Urinary bladder (tissue), 4 donors: Measurements from ENCODE around the gene SSTR1. TPM values are rescaled to one million over a fixed set of nuclear protein-coding genes. Genes with fewer than 3 reads are reported as not detected.
A peak's percentile ranks its signal among the peaks of the same experiment; 100 is the strongest.
"Not testable (repeated sequence)": the region's sequence is repeated elsewhere in the genome, so short reads cannot be mapped to it uniquely, and the experiment has no call there.

Experiments
- DNase-seq: peaks from one replicate; pipeline ENCODE4 v3.0.0-alpha.2; 2015; ENCODE audit errors: extremely low spot score
- H3K27ac ChIP-seq: one replicate; pipeline ENCODE4 v1.5.1; 2013; ENCODE audit warnings: low read depth, mild to moderate bottlenecking, moderate library complexity
- H3K36me3 ChIP-seq: one replicate; pipeline ENCODE4 v1.6.1; 2013; ENCODE audit warnings: mild to moderate bottlenecking, moderate library complexity; ENCODE audit not compliant: insufficient read depth
- H3K4me1 ChIP-seq: one replicate; pipeline ENCODE4 v1.6.1; 2013; ENCODE audit warnings: mild to moderate bottlenecking, moderate library complexity; ENCODE audit not compliant: insufficient read depth
- H3K4me3 ChIP-seq: one replicate; pipeline ENCODE4 v1.5.1; 2013; ENCODE audit warnings: low read depth, low read length
- WGBS: extraction: QIAGEN DNeasy Blood & Tissue Kit; methylation state at CpG from one replicate; pipeline ENCODE4 v1.1.7; 2013; 5-methylcytosine and 5-hydroxymethylcytosine counted together
- polyA plus RNA-seq: library from polyadenylated mRNA; stranded (reverse); fragments of 200-250 nt; gene quantifications from one replicate; pipeline ENCODE4 v1.2.3, GENCODE V29; 2013
- total RNA-seq: library from RNA; depleted of rRNA; stranded (reverse); fragments of >200 nt; gene quantifications from one replicate; pipeline ENCODE4 v1.2.3, GENCODE V29; 2014
- donor health status: healthy with polysubstance abuse.
- donor health status: healthy.

Gene SSTR1
- total RNA-seq (0.37 TPM), polyA plus RNA-seq (2.6 TPM)

GRCh38 chr14:38207736-38208617 is at the start of gene SSTR1:
Gene SSTR1 (plus strand): TSS chr14:38207904. CDS start chr14:38209390, 1,486 bp downstream.
- WGBS = 2% methylated on average over 49 of the region's 49 CpGs
- Histone ChIP-seq H3K36me3 (no peaks in the 10 kb centered on the region), H3K27ac (no peak within 1 kb of the TSS), H3K4me3 (peak within 1 kb of the TSS; percentile 44), H3K4me1 (no peaks in the 10 kb centered on the region)
- no peak for DNase-seq

DNA sequence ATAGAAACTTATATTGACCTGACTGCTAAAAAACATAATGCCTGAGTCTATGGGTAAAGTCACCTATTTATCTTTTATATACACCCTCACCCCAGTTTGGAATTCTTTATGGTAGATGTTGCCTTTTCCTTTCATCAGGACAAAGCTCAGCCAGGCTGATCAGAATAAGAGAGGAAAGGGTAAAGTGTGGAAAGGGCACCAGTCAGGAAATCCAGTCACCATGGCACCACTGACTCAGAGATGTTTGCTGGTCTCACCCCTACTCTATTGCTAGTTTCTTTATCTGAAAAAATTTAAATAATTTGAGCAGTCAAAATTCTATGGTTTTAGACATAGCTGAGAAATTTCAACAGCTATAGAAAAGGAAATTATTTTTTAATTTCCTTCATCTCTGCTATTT is 49.2 kb upstream of the SSTR1 start:
- no peaks in the 10 kb centered on the region for H3K36me3 ChIP-seq
- no peak overlapping the region for H3K27ac ChIP-seq
- no peak overlapping the region for H3K4me3 ChIP-seq
- H3K4me1 ChIP-seq = no peaks in the 10 kb centered on the region
- no peak for DNase-seq

DNA sequence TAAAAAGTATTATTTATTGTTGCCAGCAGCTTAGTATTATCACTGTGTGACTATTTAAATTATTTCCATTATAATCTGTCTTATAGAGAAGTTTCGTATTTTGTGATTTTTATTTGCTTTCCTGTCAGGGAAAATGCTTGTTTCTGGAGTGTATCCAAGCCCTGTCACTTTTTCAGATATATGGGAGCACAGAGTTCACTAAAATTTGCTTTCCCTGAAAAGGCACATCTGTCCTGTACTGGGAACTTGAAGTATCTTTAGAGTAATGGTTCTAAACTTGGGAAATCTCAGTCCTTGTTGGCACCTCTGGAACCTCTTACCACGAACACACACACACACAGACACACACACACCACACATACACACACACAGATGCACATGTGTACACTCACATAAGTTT is 39.3 kb upstream of the SSTR1 start:
- H3K36me3 ChIP-seq = no peaks in the 10 kb centered on the region
- H3K27ac ChIP-seq = no peak overlapping the region
- 36% methylated on average over 2 of the region's 2 CpGs for WGBS
- no peak for DNase-seq
- no peak overlapping the region for H3K4me3 ChIP-seq
- H3K4me1 ChIP-seq = no peaks in the 10 kb centered on the region

GRCh38 chr14:38171197-38171596 is 36.5 kb upstream of the SSTR1 start:
- Histone ChIP-seq H3K27ac (no peak overlapping the region), H3K36me3 (no peaks in the 10 kb centered on the region), H3K4me1 (no peaks in the 10 kb centered on the region), H3K4me3 (no peak overlapping the region)
- no peak for DNase-seq
- WGBS = 52% methylated on average over 2 of the region's 2 CpGs

DNA sequence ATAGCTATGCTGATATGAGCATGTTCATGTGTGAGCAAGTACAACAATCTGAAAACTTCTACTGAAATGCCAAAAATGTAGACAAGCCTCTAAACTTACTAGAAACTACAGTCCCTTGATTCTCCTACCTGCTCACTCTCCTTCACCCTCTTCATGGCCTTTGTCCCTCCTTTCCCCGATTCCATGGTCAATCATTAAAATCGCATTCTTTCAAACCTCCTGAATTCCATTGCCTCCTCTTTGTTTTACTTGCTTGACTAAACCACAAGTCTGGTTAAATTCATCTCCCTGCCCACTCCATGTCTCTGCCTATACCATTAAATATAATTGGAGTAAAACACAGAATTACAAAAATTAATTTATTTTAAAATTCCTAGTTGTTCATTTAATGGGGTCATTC is 33.0 kb upstream of the SSTR1 start:
- DNase-seq = no peak
- WGBS = 94% methylated on average over 2 of the region's 2 CpGs
- no peaks in the 10 kb centered on the region for H3K36me3 ChIP-seq
- H3K4me1 ChIP-seq = no peaks in the 10 kb centered on the region
- no peak overlapping the region for H3K27ac ChIP-seq
- no peak overlapping the region for H3K4me3 ChIP-seq

- no peaks in the 10 kb centered on the region for H3K4me1 ChIP-seq
- no peak overlapping the region for H3K4me3 ChIP-seq
- DNase-seq = no peak
- WGBS = 84% methylated on average over 2 of the region's 2 CpGs
- H3K36me3 ChIP-seq = no peaks in the 10 kb centered on the region
- no peak overlapping the region for H3K27ac ChIP-seq
Measured at GRCh38 chr14:38175658-38176057, 32.0 kb upstream of the SSTR1 start.

GRCh38 chr14:38176379-38176778 is 31.3 kb upstream of the SSTR1 start:
- H3K27ac ChIP-seq = no peak overlapping the region
- H3K4me1 ChIP-seq = no peaks in the 10 kb centered on the region
- no peaks in the 10 kb centered on the region for H3K36me3 ChIP-seq
- WGBS = 73% methylated on average over 1 of the region's 1 CpG
- H3K4me3 ChIP-seq = no peak overlapping the region
- no peak for DNase-seq

DNA sequence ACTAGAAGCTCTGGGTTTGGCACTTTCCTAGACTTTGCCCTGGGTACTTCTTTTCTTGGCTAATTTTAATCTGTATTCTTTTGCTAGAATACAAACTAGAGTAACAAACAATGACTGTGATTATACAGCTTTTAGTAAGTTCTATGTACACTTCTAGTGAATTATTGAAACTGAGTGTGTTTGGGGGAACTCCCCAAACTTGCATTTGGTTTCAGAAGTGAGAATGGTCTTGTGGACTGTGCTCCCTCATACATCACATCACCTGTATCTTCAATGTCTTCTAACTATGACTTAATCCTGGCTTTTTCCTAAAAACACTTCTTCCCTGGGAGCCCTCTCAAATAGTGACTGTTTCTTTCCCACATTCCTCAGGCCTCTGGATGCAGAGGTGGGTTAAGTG is 23.6 kb upstream of the SSTR1 start:
- DNase-seq = no peak
- no peaks in the 10 kb centered on the region for H3K4me1 ChIP-seq
- no peak overlapping the region for H3K4me3 ChIP-seq
- no peak overlapping the region for H3K27ac ChIP-seq
- no peaks in the 10 kb centered on the region for H3K36me3 ChIP-seq

- H3K27ac ChIP-seq = no peak overlapping the region
- H3K36me3 ChIP-seq = no peaks in the 10 kb centered on the region
- no peak overlapping the region for H3K4me3 ChIP-seq
- DNase-seq = no peak
- H3K4me1 ChIP-seq = no peaks in the 10 kb centered on the region
- WGBS = 54% methylated on average over 1 of the region's 1 CpG
Measured at GRCh38 chr14:38185671-38186070, 22.0 kb upstream of the SSTR1 start.

GRCh38 chr14:38186216-38186615 is 21.5 kb upstream of the SSTR1 start:
- Histone ChIP-seq H3K36me3 (no peaks in the 10 kb centered on the region), H3K4me3 (no peak overlapping the region), H3K27ac (no peak overlapping the region), H3K4me1 (no peaks in the 10 kb centered on the region)
- WGBS = 68% methylated on average over 1 of the region's 1 CpG
- DNase-seq = no peak

DNA sequence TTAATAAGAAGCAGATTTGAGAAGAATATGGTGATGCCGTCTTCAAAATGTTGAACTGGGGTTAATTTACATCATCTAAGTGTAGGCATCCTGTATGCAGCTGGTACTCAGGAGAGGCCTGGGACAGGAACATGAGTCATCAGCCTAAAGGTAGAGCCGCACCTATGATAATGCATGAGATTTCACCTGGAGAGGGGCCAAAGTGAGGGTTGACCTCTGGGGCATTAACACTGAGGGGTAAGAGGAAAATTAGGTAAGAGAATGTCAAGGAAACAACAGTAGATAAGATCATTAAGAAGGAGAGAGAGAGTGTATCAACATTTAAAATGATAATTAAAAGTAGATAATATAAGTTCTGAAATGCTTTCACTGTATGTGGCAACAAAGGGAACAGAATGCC is 20.2 kb upstream of the SSTR1 start:
- DNase-seq = no peak
- 78% methylated on average over 2 of the region's 2 CpGs for WGBS
- Histone ChIP-seq H3K36me3 (no peaks in the 10 kb centered on the region), H3K4me1 (no peaks in the 10 kb centered on the region), H3K27ac (no peak overlapping the region), H3K4me3 (no peak overlapping the region)

DNA sequence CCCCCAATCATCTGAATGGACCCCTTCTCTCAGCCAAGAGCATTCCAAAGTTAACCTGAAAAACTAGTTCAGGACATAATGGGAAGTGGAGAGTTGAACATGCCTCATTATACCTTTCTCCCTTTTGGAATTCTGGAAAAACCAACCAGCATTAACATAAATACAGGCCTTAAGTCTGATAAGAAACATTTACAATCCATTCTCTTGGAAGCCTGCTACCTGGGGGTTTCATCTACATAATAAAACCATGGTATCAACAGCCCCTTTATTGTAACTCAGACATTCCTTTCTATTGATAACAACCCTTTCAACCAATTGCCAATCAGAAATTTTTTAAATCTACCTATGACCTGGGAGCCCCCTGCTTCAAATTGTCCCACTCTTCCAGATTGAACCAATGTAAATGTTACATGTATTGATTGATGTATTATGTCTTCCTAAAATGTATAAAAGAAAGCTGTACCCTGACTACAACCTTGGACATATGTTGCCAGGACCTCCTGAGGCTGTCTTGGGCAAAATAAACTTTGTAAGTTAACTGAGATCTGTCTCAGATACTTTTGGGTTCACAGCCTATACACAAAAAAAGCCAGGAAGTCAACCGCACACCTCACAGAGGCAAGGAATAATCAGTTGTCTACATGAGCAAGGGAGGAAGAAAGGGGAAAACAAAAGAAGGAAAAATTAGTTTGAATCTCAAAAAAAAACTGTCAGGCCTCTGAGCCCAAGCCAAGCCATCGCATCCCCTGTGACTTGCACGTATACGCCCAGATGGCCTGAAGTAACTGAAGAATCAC is 17.6 kb upstream of the SSTR1 start:
- no peak overlapping the region for H3K27ac ChIP-seq
- no peak overlapping the region for H3K4me3 ChIP-seq

GRCh38 chr14:38190846-38191245 is 16.9 kb upstream of the SSTR1 start:
- WGBS = 46% methylated on average over 11 of the region's 11 CpGs
- H3K4me1 ChIP-seq, H3K27ac ChIP-seq, H3K36me3 ChIP-seq, DNase-seq, H3K4me3 ChIP-seq: not testable (repeated sequence)

More for the DNA sequence above, 17.6 kb upstream of the SSTR1 start:
- WGBS = 77% methylated on average over 4 of the region's 4 CpGs
- H3K36me3 ChIP-seq = no peaks in the 10 kb centered on the region
- no peak for DNase-seq
- H3K4me1 ChIP-seq = no peaks in the 10 kb centered on the region

GRCh38 chr14:38191491-38191890 is 16.2 kb upstream of the SSTR1 start:
- not testable (repeated sequence) for DNase-seq, H3K4me3 ChIP-seq, H3K4me1 ChIP-seq, H3K36me3 ChIP-seq, H3K27ac ChIP-seq
- WGBS = 54% methylated on average over 10 of the region's 10 CpGs
